A549 treated with dexamethasone at 1 μM for 4 hours (cell line): ENCODE results near the gene KLHL22. TPM values are rescaled to one million over a fixed set of nuclear protein-coding genes. Genes with fewer than 3 reads are reported as not detected.

Experiments used
- total RNA-seq: library from RNA; stranded (reverse); fragments of 200-300 nt; extraction: Qiagen RNA extraction; gene quantifications from 5 replicates; pipeline ENCODE4 v1.2.3, GENCODE V29; 2022

KLHL22 gene
- total RNA-seq = 8.2 to 11.3 TPM (median 10.3 TPM) in 5 replicates

GRCh38 chr22:20494978-20495860 lies at the start of gene KLHL22:
Gene KLHL22 (minus strand): TSS chr22:20495795. CDS start chr22:20489211, 6,584 bp downstream.

DNA sequence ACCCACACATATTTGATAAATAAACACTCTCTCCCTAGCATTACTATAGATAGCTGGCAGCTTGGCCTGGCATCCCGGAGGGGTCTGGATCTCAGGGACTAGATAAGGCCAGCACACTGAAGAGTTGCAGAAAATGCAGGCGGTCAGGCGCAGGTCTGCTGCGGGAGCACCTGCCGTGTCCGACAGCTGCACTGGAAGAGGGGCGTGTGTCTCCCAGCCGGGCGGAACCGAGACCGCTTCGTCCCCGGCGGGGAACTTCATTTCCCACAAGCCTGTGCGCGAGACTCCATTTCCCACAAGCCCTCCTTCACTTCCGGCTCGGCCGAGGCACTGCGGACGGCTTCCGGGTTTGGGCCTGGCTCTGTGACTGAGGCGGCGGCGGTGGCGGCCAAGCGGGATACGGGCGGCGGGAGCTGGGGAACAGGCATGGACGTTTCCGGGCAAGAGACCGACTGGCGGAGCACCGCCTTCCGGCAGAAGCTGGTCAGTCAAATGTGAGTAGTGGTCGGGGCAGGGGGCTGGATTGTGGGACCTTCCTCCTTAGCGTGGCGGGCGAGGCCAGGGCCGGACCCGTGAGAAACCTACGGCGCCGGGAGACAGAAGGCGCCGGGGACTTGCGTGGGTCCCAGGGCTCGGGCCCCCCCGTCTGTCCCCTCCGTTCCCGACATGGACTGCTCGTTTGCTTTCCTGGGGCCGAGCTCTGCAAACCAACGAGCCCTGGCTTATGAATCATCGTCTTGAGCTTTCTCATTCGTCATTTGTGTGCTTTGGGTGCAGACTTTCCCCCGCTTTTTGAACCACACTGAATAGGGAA lies 11.9 kb upstream of the KLHL22 start, which contains the start of gene MED15:
TSS of gene MED15 (plus strand) at position 358 of the 814 bp plus-strand sequence. CDS start at position 427, 69 bp downstream.

DNA sequence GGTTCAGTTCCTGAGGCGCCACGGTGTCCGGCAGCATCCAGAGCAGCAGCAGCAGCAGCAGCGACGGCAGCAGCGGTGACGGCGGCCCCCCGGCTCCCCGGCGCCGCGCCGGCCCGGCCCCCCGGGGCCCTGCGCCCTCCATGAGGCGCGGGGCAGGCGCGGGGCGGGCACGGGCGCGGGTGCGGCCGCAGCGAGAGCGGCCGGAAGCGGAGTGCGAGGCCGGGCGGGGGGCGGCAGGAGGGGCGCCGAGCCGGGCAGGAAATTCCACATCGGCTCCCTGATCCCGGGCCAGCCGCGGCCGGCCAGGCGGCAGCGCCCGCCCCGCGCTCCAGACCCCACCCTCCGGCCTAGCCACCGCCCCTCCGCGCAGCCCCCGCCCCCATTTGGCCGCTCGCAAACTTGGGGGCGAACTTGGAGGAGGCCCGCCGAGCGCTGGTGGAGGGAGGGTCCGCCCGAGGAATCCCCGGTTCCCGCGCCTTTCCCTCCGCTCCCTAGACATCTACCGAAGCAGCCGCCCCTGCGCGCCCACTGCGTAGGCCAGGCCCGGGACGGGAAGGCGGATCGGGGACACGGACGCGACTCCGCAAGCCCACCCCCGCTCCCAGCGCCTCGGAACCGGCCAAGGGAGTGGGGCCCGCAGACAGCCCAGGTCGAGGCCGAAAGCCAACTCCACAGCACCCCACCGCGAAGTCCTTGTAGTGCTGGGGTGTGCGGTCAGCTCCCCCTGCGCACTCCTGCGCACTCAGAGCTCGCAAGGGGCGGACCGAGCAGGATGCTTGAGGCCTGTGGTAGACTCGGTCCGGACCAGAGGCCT lies 57.8 kb downstream of the KLHL22 start, which contains the start of gene SCARF2:
TSS of gene SCARF2 (minus strand) at position 213 of the 814 bp plus-strand sequence. CDS start at position 142, 71 bp downstream.

DNA sequence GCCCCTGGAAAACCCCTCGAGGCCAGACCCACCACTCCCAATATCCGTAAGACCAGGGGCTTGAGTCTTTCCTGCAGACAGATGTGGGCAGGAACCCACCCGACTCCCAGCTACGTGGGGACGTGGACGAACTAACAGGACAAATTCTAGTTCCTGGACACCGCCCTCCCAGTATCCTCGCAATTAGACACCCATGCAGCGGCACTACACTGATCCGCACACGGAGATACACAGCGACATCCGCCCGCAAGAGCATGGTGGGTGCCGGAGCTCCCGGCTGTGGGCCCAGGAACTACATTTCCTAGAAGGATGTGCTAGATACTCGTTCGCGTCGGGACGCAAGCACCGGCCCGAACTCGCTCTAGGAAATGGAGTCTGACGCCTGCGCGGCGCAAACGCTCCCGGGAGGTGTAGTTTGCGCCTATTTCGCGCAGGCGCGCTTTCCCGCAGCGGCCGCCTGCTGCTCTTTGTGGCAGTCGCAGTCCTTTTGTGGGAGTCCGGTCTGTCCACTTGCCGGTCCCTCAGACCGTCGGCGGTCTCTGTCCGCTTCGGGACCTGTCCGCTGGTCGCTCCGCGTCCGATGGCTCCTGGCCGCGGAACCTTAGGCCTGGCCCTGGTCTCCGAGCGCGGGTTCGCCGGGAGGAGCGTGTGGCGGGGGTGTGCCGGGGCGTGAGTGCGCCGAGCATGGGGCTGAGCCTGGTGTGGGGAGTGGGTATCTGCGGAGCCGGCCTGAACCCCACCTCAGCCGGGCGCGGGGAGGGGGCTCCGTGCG lies 101.7 kb downstream of the KLHL22 start, which contains the start of gene ZNF74:
TSS of gene ZNF74 (plus strand) at position 447 of the 772 bp plus-strand sequence. CDS start 478 bp downstream, outside the sequence.

Other genes starting within 250 kb of the KLHL22 start
- 6.7 to 13.7 TPM (median 12.4 TPM) in 5 replicates for gene RTN4R, start 227.5 kb downstream of the KLHL22 start, total RNA-seq
- 27.0 to 41.2 TPM (median 39.8 TPM) in 5 replicates for gene DGCR6L, start 175.7 kb downstream of the KLHL22 start, total RNA-seq
- 5.8 to 7.7 TPM (median 7.1 TPM) in 5 replicates for gene ZNF74, start 101.6 kb downstream of the KLHL22 start, total RNA-seq
- gene SCARF2, start 58.0 kb downstream of the KLHL22 start, total RNA-seq = 0.73 to 1.2 TPM (median 0.82 TPM) in 5 replicates
- 49.5 to 75.3 TPM (median 66.2 TPM) in 5 replicates for gene MED15, start 11.8 kb upstream of the KLHL22 start, total RNA-seq